HepG2 (cell line): ENCODE results near the gene CYP4A22. TPM values are rescaled to one million over a fixed set of nuclear protein-coding genes. Genes with fewer than 3 reads are reported as not detected.

ENCODE experiments used
- HDAC1 ChIP-seq: sonication (generic); formaldehyde crosslinking; IDR thresholded peaks from 2 replicates; pipeline ENCODE4 v1.5.1; 2020; ENCODE audit warnings: mild to moderate bottlenecking, missing genetic modification reagents
- MAFF ChIP-seq: IDR thresholded peaks from 2 replicates; pipeline ENCODE4 v1.6.1; 2011; ENCODE audit warnings: low read depth, low read length, improper control_type of control experiment
- PAXIP1 ChIP-seq: sonication (generic); formaldehyde crosslinking; conservative IDR thresholded peaks from 2 replicates; pipeline ENCODE4 v1.4.0; 2020; ENCODE audit warnings: mild to moderate bottlenecking, missing genetic modification reagents, moderate library complexity
- TRIM24 ChIP-seq: sonication (generic); formaldehyde crosslinking; IDR thresholded peaks from 2 replicates; pipeline ENCODE4 v1.8.0; 2022; ENCODE audit warnings: mild to moderate bottlenecking, missing genetic modification reagents
- ZBED4 ChIP-seq: sonication (generic); formaldehyde crosslinking; IDR thresholded peaks from 2 replicates; pipeline ENCODE4 v1.4.0; 2020; ENCODE audit warnings: missing genetic modification reagents, borderline replicate concordance
- ZNF446 ChIP-seq: sonication (generic); formaldehyde crosslinking; IDR thresholded peaks from 2 replicates; pipeline ENCODE4 v1.5.0; 2020; ENCODE audit warnings: mild to moderate bottlenecking, missing genetic modification reagents
- polyA plus RNA-seq, 8 experiments: library from polyadenylated mRNA; depleted of rRNA in 3 of 8; stranded (reverse) in 7 of 8; unstranded in 1 of 8; fragments of >200 nt; fragmentation: Illumina TruSeq in 4 of 8; extraction: Trizol in 4 of 8; gene quantifications; 2 replicates each; pipeline versions ENCODE4 v1.2.1 to v1.2.3, GENCODE V29; 2011 to 2016; ENCODE audit warnings: low read depth in 4 of 8, missing spikeins in 1 of 8, mixed read lengths in 1 of 8; ENCODE audit not compliant: insufficient read depth in 1 of 8
- total RNA-seq, 5 experiments: library from RNA; depleted of rRNA; stranded (reverse); fragments of >200 nt; fragmentation: Illumina TruSeq; extraction: Trizol; gene quantifications; 2 replicates each; pipeline ENCODE4 v1.2.3, GENCODE V29; 2016; ENCODE audit warnings: low read depth in 1 of 5
- TF ChIP-seq, protein P1 (sequence below): sonication (generic); formaldehyde crosslinking; IDR thresholded peaks from 2 replicates; pipeline ENCODE4 v1.4.0; 2020; ENCODE audit warnings: missing genetic modification reagents
- TF ChIP-seq, protein P2 (sequence below): sonication (generic); formaldehyde crosslinking; IDR thresholded peaks from 2 replicates; pipeline ENCODE4 v1.5.0; 2020; ENCODE audit warnings: missing genetic modification reagents
- TF ChIP-seq, protein P3 (sequence below): sonication (generic); formaldehyde crosslinking; IDR thresholded peaks from 2 replicates; pipeline ENCODE4 v1.4.0; 2020; ENCODE audit warnings: missing genetic modification reagents, borderline replicate concordance

The CYP4A22 gene
- total and polyA plus RNA-seq, 2 of the 13 experiments (the other 11 are each of a cell fraction or from before 2014, with no cell fraction given), result not detected

- TF ChIP-seq TRIM24 (CRISPR knock-in tag), result no peak
- 0 out of 2 replicates have a peak, but pooled peaks have one; percentile 39 for TF ChIP-seq ZBED4 (CRISPR knock-in tag)
- TF ChIP-seq PAXIP1 (CRISPR knock-in tag), result peak; percentile 96
- TF ChIP-seq HDAC1, result no peak; the same call in none of the 2 replicates
- TF ChIP-seq, protein P1, sequence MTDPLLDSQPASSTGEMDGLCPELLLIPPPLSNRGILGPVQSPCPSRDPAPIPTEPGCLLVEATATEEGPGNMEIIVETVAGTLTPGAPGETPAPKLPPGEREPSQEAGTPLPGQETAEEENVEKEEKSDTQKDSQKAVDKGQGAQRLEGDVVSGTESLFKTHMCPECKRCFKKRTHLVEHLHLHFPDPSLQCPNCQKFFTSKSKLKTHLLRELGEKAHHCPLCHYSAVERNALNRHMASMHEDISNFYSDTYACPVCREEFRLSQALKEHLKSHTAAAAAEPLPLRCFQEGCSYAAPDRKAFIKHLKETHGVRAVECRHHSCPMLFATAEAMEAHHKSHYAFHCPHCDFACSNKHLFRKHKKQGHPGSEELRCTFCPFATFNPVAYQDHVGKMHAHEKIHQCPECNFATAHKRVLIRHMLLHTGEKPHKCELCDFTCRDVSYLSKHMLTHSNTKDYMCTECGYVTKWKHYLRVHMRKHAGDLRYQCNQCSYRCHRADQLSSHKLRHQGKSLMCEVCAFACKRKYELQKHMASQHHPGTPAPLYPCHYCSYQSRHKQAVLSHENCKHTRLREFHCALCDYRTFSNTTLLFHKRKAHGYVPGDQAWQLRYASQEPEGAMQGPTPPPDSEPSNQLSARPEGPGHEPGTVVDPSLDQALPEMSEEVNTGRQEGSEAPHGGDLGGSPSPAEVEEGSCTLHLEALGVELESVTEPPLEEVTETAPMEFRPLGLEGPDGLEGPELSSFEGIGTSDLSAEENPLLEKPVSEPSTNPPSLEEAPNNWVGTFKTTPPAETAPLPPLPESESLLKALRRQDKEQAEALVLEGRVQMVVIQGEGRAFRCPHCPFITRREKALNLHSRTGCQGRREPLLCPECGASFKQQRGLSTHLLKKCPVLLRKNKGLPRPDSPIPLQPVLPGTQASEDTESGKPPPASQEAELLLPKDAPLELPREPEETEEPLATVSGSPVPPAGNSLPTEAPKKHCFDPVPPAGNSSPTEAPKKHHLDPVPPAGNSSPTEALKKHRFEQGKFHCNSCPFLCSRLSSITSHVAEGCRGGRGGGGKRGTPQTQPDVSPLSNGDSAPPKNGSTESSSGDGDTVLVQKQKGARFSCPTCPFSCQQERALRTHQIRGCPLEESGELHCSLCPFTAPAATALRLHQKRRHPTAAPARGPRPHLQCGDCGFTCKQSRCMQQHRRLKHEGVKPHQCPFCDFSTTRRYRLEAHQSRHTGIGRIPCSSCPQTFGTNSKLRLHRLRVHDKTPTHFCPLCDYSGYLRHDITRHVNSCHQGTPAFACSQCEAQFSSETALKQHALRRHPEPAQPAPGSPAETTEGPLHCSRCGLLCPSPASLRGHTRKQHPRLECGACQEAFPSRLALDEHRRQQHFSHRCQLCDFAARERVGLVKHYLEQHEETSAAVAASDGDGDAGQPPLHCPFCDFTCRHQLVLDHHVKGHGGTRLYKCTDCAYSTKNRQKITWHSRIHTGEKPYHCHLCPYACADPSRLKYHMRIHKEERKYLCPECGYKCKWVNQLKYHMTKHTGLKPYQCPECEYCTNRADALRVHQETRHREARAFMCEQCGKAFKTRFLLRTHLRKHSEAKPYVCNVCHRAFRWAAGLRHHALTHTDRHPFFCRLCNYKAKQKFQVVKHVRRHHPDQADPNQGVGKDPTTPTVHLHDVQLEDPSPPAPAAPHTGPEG (CRISPR knock-in tag), result no peak; the same call in 1 of the 2 replicates
- TF ChIP-seq, protein P2, sequence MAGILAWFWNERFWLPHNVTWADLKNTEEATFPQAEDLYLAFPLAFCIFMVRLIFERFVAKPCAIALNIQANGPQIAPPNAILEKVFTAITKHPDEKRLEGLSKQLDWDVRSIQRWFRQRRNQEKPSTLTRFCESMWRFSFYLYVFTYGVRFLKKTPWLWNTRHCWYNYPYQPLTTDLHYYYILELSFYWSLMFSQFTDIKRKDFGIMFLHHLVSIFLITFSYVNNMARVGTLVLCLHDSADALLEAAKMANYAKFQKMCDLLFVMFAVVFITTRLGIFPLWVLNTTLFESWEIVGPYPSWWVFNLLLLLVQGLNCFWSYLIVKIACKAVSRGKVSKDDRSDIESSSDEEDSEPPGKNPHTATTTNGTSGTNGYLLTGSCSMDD (CRISPR knock-in tag), result no peak
- no peak for TF ChIP-seq ZNF446 (CRISPR knock-in tag)
- TF ChIP-seq, protein P3, sequence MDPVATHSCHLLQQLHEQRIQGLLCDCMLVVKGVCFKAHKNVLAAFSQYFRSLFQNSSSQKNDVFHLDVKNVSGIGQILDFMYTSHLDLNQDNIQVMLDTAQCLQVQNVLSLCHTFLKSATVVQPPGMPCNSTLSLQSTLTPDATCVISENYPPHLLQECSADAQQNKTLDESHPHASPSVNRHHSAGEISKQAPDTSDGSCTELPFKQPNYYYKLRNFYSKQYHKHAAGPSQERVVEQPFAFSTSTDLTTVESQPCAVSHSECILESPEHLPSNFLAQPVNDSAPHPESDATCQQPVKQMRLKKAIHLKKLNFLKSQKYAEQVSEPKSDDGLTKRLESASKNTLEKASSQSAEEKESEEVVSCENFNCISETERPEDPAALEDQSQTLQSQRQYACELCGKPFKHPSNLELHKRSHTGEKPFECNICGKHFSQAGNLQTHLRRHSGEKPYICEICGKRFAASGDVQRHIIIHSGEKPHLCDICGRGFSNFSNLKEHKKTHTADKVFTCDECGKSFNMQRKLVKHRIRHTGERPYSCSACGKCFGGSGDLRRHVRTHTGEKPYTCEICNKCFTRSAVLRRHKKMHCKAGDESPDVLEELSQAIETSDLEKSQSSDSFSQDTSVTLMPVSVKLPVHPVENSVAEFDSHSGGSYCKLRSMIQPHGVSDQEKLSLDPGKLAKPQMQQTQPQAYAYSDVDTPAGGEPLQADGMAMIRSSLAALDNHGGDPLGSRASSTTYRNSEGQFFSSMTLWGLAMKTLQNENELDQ (CRISPR knock-in tag), result no peak
- no peak for TF ChIP-seq MAFF
These were observed 55.5 kb downstream of the CYP4A22 start (continued) for GRCh38 chr1:47192458-47193384.
